Panc1 (cell line): ENCODE results near the gene ARID5B. TPM values are rescaled to one million over a fixed set of nuclear protein-coding genes. Genes with fewer than 3 reads are reported as not detected.

Source experiments
- ATAC-seq: fragments of 200-7000 bp; cut with Tn5 transposase; 2 replicates; pipeline ENCODE4 v1.9.1; 2020; ENCODE audit warnings: mild to moderate bottlenecking, moderate library complexity
- BruUV-seq: library from RNA; stranded (reverse); fragments of 400-500 nt; replicated peaks from 2 replicates; lab custom pipeline; 2021; lab: Mats Ljungman, UMichigan
- CTCF ChIA-PET: fragments of 300-600 bp; sonication (Branson Sonifier 250); formaldehyde crosslinking; loops from one replicate; lab custom pipeline; 2022; ENCODE audit warnings: antibody characterized with exemption; lab: Charles Lee
- POLR2A ChIA-PET: fragments of 300-600 bp; sonication (Branson Sonifier 250); formaldehyde crosslinking; loops from one replicate; lab custom pipeline; 2022; ENCODE audit warnings: antibody characterized with exemption; lab: Charles Lee
- DNase-seq: peaks from one replicate; pipeline ENCODE4 v3.0.0-alpha.2; 2010; ENCODE audit warnings: low read depth, low spot score
- H3K27ac ChIP-seq: 2 replicates; pipeline ENCODE4 v1.5.1; 2011; ENCODE audit warnings: mild to moderate bottlenecking, low read length, inconsistent platforms
- H3K27me3 ChIP-seq: fragments of 200-500 bp; sonication (Bioruptor generic); 2 replicates; pipeline ENCODE4 v1.6.0; 2014; ENCODE audit warnings: low read length, inconsistent platforms; ENCODE audit not compliant: control insufficient read depth, insufficient read depth
- H3K36me3 ChIP-seq: fragments of 200-500 bp; sonication (Bioruptor generic); 2 replicates; pipeline ENCODE4 v1.5.1; 2014; ENCODE audit warnings: inconsistent platforms, mild to moderate bottlenecking, low read length, moderate library complexity; ENCODE audit not compliant: control insufficient read depth, insufficient read depth
- H3K4me1 ChIP-seq: 2 replicates; pipeline ENCODE4 v1.5.1; 2011; ENCODE audit warnings: inconsistent platforms, mild to moderate bottlenecking, low read length, moderate library complexity; ENCODE audit not compliant: control insufficient read depth, insufficient read depth
- H3K4me3 ChIP-seq, 2 experiments: 2 replicates each; pipeline ENCODE4 v1.5.1; 2011 to 2012; ENCODE audit warnings: low read depth in 2 of 2, low read length in 2 of 2, mild to moderate bottlenecking in 2 of 2, inconsistent platforms in 1 of 2, moderate library complexity in 1 of 2
- H3K9me3 ChIP-seq: fragments of 200-500 bp; sonication (Bioruptor generic); 2 replicates; pipeline ENCODE4 v1.5.1; 2014; ENCODE audit warnings: low read depth, mild to moderate bottlenecking, inconsistent platforms, low read length, moderate library complexity; ENCODE audit not compliant: control insufficient read depth, insufficient read depth
- CTCF ChIP-seq: fragments of 450-650 bp; IDR thresholded peaks from 2 replicates; pipeline ENCODE4 v1.5.1; 2017; ENCODE audit warnings: mild to moderate bottlenecking
- POLR2AphosphoS5 ChIP-seq: IDR thresholded peaks from 2 replicates; pipeline ENCODE4 v1.6.1; 2012; ENCODE audit warnings: mild to moderate bottlenecking, low read depth, low read length, moderate library complexity
- REST ChIP-seq, 2 experiments: IDR thresholded peaks; 2 replicates each; pipeline ENCODE4 v1.6.1; 2011 to 2012; ENCODE audit warnings: low read depth in 2 of 2, control low read depth in 1 of 2, low read length in 1 of 2, mild to moderate bottlenecking in 1 of 2, moderate library complexity in 1 of 2; ENCODE audit not compliant: insufficient read depth in 1 of 2
- SIN3A ChIP-seq: IDR thresholded peaks from 2 replicates; pipeline ENCODE4 v1.6.1; 2012; ENCODE audit warnings: low read depth, mild to moderate bottlenecking, low read length, moderate library complexity, borderline replicate concordance; ENCODE audit not compliant: insufficient read depth
- TCF7L2 ChIP-seq: IDR thresholded peaks from 2 replicates; pipeline ENCODE4 v1.6.1; 2011; ENCODE audit warnings: mild to moderate bottlenecking, low read depth, low read length, inconsistent platforms
- in situ Hi-C: cut with HindIII; loops from 2 replicates; pipeline ENCODE4 v1.10.0; 2016; ENCODE audit warnings: low sequenced_read_pairs, low pct_unique_long_range_greater_than_20kb
- intact Hi-C: fragments of 100-400 bp; cut with micrococcal nuclease; formaldehyde crosslinking; loops from one replicate; pipeline ENCODE4 v1.10.0; 2022; ENCODE audit not compliant: unreplicated experiment
- total RNA-seq: library from RNA; stranded (reverse); gene quantifications from one replicate; pipeline ENCODE4 v1.2.1, GENCODE V29; 2021; ENCODE audit not compliant: unreplicated experiment

The ARID5B gene
- total RNA-seq, 1 experiment from 2014 or later: 22.7 TPM

GRCh38 chr10:61951144-61951483 is 49.6 kb downstream of the ARID5B start:
- Histone ChIP-seq H3K27me3 (no peaks in the 10 kb centered on the region), H3K27ac (peak overlapping the region; percentile 30; the same call in 1 of the 2 replicates), H3K36me3 (no peaks in the 10 kb centered on the region), H3K9me3 (no peaks in the 10 kb centered on the region), H3K4me3 (no peak overlapping the region), H3K4me1 (0 out of 2 replicates have a peak, but pooled peaks cover 15% of the 10 kb centered on the region)
- no peak for TF ChIP-seq SIN3A
- CTCF ChIA-PET: no interaction called here
- no TSS peak for BruUV-seq
- DNase-seq (no peak), ATAC-seq (no peak)
- intact Hi-C loops (no loop called here), in situ Hi-C loops (no loop called here)
- POLR2A ChIA-PET: no interaction called here

GRCh38 chr10:61952028-61952674 is 50.7 kb downstream of the ARID5B start:
- BruUV-seq: TSS peak; percentile 30
- TF ChIP-seq POLR2AphosphoS5 (no peak), CTCF (no peak), REST (IDR thresholded peaks at IDR 0.05; ENCODE audit: insufficient read depth in 1 of 2, low read depth in 2 of 2, low read length in 1 of 2) (no peak), TCF7L2 (no peak), SIN3A (no peak)
- Histone ChIP-seq H3K4me1 (0 out of 2 replicates have a peak, but pooled peaks cover 15% of the 10 kb centered on the region), H3K27me3 (no peaks in the 10 kb centered on the region), H3K36me3 (no peaks in the 10 kb centered on the region), H3K27ac (peak overlapping the region; percentile 45; the same call in 1 of the 2 replicates), H3K9me3 (no peaks in the 10 kb centered on the region), H3K4me3 (no peak overlapping the region)
- no peak for DNase-seq
- intact Hi-C loops: no loop called here
- POLR2A ChIA-PET: no interaction called here
- ATAC-seq: peak; percentile 27; the same call in 1 of the 2 replicates
- in situ Hi-C loops: no loop called here
- CTCF ChIA-PET: no interaction called here

- Histone ChIP-seq H3K27me3 (no peaks in the 10 kb centered on the region), H3K9me3 (no peaks in the 10 kb centered on the region), H3K36me3 (no peaks in the 10 kb centered on the region), H3K27ac (no peak overlapping the region), H3K4me1 (0 out of 2 replicates have a peak, but pooled peaks cover 15% of the 10 kb centered on the region), H3K4me3 (no peak overlapping the region)
- CTCF ChIA-PET: no interaction called here
- POLR2A ChIA-PET: no interaction called here
- intact Hi-C loops (no loop called here), in situ Hi-C loops (no loop called here)
- TF ChIP-seq POLR2AphosphoS5 (no peak), SIN3A (no peak), REST (IDR thresholded peaks at IDR 0.05; ENCODE audit: insufficient read depth in 1 of 2, low read depth in 2 of 2, low read length in 1 of 2) (no peak), CTCF (no peak), TCF7L2 (no peak)
- BruUV-seq: no TSS peak
- no peak for DNase-seq
- no peak for ATAC-seq
These were observed 51.7 kb downstream of the ARID5B start for GRCh38 chr10:61953183-61953582.
